ENCODE results near the gene PIP5KL1.

DNA sequence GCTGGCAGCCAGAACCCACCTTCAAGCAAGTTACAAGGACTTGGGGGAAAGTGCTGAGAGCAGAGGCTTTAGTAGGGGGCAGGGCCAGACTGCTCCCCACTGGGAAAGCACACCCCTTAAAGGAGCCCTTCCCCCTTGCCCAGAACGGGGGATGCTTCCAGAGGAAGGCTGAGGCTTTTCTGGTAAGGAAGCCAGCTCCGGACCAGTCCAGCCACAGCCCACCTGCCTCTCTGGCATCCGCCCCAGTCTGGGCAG, 11.3 kb upstream of the PIP5KL1 start:
- TF ChIP-seq CTCF (IDR thresholded peaks at IDR 0.05; ENCODE audit: extremely low read depth in 1 of 2, insufficient read depth in 1 of 2, low read depth in 1 of 2, low read length in 2 of 2) (no peak), POLR2A (IDR thresholded peaks at IDR 0.05; ENCODE audit: low read depth, low read length) (no peak), EZH2 (IDR thresholded peaks at IDR 0.05; ENCODE audit: borderline replicate concordance, low read depth, low read length, severe bottlenecking) (no peak), POLR2AphosphoS5 (IDR thresholded peaks at IDR 0.05; ENCODE audit: insufficient read depth, low read depth, low read length) (no peak), MYC (IDR thresholded peaks at IDR 0.05; ENCODE audit: low read depth, low read length) (no peak), GATA2 (IDR thresholded peaks at IDR 0.05; ENCODE audit: insufficient read depth, insufficient read length, low read depth, low read length) (no peak), MAX (IDR thresholded peaks at IDR 0.05; ENCODE audit: insufficient read depth, insufficient read length) (no peak)

All from endothelial cell of umbilical vein (primary cell).